Purkinje cell (primary cell): ENCODE data around the gene CAMKV. TPM values are rescaled to one million over a fixed set of nuclear protein-coding genes. Genes with fewer than 3 reads are reported as not detected.

Experiments
- polyA plus RNA-seq: library from polyadenylated mRNA; unstranded; fragments of >200 nt; fragmentation: Nextera tagmentation; gene quantifications from 2 replicates; pipeline ENCODE4 v1.2.1, GENCODE V29; 2014

Gene CAMKV
- 0.11 and 22.0 TPM in 2 replicates for polyA plus RNA-seq

GRCh38 chr3:49869525-49870126 lies at the start of gene CAMKV:
Gene CAMKV (minus strand): TSS chr3:49869906. CDS start chr3:49862388, 7,518 bp downstream.

GRCh38 chr3:49903451-49904424 lies 34.0 kb upstream of the CAMKV start, which contains the start of gene MST1R:
Gene MST1R (minus strand): TSS chr3:49903873. CDS start chr3:49903609, 264 bp downstream.

GRCh38 chr3:49856181-49857005 lies 13.3 kb downstream of the CAMKV start, which contains the start of gene TRAIP:
Gene TRAIP (minus strand): TSS chr3:49856564. CDS start chr3:49856453, 111 bp downstream.

GRCh38 chr3:49813497-49814174 lies 56.1 kb downstream of the CAMKV start, which contains the start of gene UBA7:
Gene UBA7 (minus strand): TSS chr3:49813953. CDS start chr3:49813787, 166 bp downstream.

Other genes with a start within 250 kb of the CAMKV start
- 78.1 and 87.5 TPM in 2 replicates for gene APEH, start 195.6 kb downstream of the CAMKV start, polyA plus RNA-seq
- gene MST1, start 180.4 kb downstream of the CAMKV start, polyA plus RNA-seq = 0.52 and 1.3 TPM in 2 replicates
- 23.9 and 24.0 TPM in 2 replicates for gene RNF123, start 180.3 kb downstream of the CAMKV start, polyA plus RNA-seq
- gene AMIGO3, start 150.2 kb downstream of the CAMKV start, polyA plus RNA-seq = not detected in 2 replicates
- gene GMPPB, start 146.0 kb downstream of the CAMKV start, polyA plus RNA-seq = 3.7 and 6.0 TPM in 2 replicates
- 2.9 and 3.6 TPM in 2 replicates for gene IP6K1, start 83.4 kb downstream of the CAMKV start, polyA plus RNA-seq
- not detected in 2 replicates for gene CDHR4, start 70.0 kb downstream of the CAMKV start, polyA plus RNA-seq
- not detected in 2 replicates for gene INKA1, start 66.6 kb downstream of the CAMKV start, polyA plus RNA-seq
- 0.52 TPM in 1 of 2 replicates, not detected in the other for gene UBA7, start 56.0 kb downstream of the CAMKV start, polyA plus RNA-seq
- gene TRAIP, start 13.3 kb downstream of the CAMKV start, polyA plus RNA-seq = 0.78 and 4.3 TPM in 2 replicates
- not detected in 2 replicates for gene MST1R, start 34.0 kb upstream of the CAMKV start, polyA plus RNA-seq
- 4.6 and 6.7 TPM in 2 replicates for gene MON1A, start 59.9 kb upstream of the CAMKV start, polyA plus RNA-seq
- gene RBM6, start 70.2 kb upstream of the CAMKV start, polyA plus RNA-seq = 22.6 and 31.8 TPM in 2 replicates
- 27.7 and 31.1 TPM in 2 replicates for gene RBM5, start 219.0 kb upstream of the CAMKV start, polyA plus RNA-seq